ENCODE measurements around the gene MCTP1. TPM values are rescaled to one million over a fixed set of nuclear protein-coding genes. Genes with fewer than 3 reads are reported as not detected.

Gene MCTP1
- total and polyA plus RNA-seq, 9 of the 15 experiments (the other 6 are each of a cell fraction or from before 2014, with no cell fraction given) = 0.04 to 0.93 (median 0.06) TPM; not detected in 4

DNA sequence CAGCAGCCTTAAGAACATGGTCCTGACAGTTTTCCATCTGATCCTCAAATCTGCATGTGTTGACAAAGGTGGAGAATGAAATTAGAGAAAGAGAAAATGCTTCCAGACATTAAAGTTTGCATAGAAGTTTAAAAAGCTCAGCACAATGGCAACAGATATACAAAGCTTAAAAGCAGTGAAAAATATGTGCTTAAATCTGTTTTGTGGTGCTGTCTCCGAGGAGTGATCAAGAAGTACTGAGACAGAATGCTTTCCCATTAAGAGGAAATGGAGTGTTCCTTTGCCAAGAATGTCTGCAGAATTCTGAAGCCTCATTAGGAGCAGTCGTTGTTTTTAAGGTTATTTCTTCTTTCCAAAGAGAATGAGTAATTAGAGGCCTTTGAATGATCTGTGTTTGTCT lies 131.4 kb downstream of the MCTP1 start:
- no TSS peak for BruUV-seq (replicated peaks)
- FAIRE-seq (no peak), DNase-seq (ENCODE audit: extremely low read depth in 1 of 4, low spot score in 3 of 4) (no peak), ATAC-seq (no peak)
- Histone ChIP-seq H3K4me2 (ENCODE audit: insufficient read depth, low read length) (no peak overlapping the region), H3K9me3 (replicated peaks; ENCODE audit: control insufficient read depth, insufficient read depth, low read depth, low read length) (no peaks in the 10 kb centered on the region), H3K36me3 (ENCODE audit: control insufficient read depth, insufficient read depth, low read length) (no peaks in the 10 kb centered on the region), H3K9me1 (ENCODE audit: control insufficient read depth, insufficient read depth, low read length) (no peaks in the 10 kb centered on the region), H3K4me3 (no peak overlapping the region), H3K79me2 (ENCODE audit: control insufficient read depth, insufficient read depth, low read length) (no peaks in the 10 kb centered on the region), H3K27me3 (ENCODE audit: control insufficient read depth in 2 of 2, insufficient read depth in 2 of 2, low read length in 2 of 2) (no peaks in the 10 kb centered on the region), H3K4me1 (replicated peaks in 1 of 2; ENCODE audit: control insufficient read depth in 2 of 2, insufficient read depth in 2 of 2, low read length in 2 of 2) (no peaks in the 10 kb centered on the region), H3K27ac (ENCODE audit: extremely low read depth, low read depth, low read length) (no peak overlapping the region), H2AFZ (ENCODE audit: low read depth, low read length) (no peak overlapping the region), H3K9ac (ENCODE audit: insufficient read depth in 1 of 2, low read depth in 2 of 2, low read length in 2 of 2) (no peak overlapping the region), H4K20me1 (replicated peaks; ENCODE audit: control insufficient read depth, insufficient read depth, low read length) (no peaks in the 10 kb centered on the region)
- 4% methylated on average over 2 of the region's 2 CpGs for WGBS (ENCODE audit: insufficient coverage, low coverage, missing lambda C conversion rate)
- in situ Hi-C loops (cut with MboI) (no loop called here), intact Hi-C loops (cut with micrococcal nuclease) (no loop called here)
- POLR2A ChIA-PET = no interaction called here
- CTCF ChIA-PET (ENCODE audit: low intra/inter-chr PET ratio) = no interaction called here
- TF ChIP-seq RCOR1 (IDR thresholded peaks at IDR 0.05; ENCODE audit: borderline replicate concordance in 1 of 2, low read depth in 2 of 2, low read length in 2 of 2) (no peak), KLF6 (CRISPR knock-in tag; IDR thresholded peaks at IDR 0.05; ENCODE audit: borderline replicate concordance) (no peak), DACH1 (IDR thresholded peaks at IDR 0.05; ENCODE audit: partially characterized antibody) (no peak), NFATC3 (IDR thresholded peaks at IDR 0.05) (no peak), ZKSCAN1 (IDR thresholded peaks at IDR 0.05; ENCODE audit: low read depth, low read length) (no peak), NR2C2 (CRISPR knock-in tag; IDR thresholded peaks at IDR 0.05) (no peak), NR2C2 (tag; IDR thresholded peaks at IDR 0.05) (no peak)
- TF ChIP-seq, protein P1, sequence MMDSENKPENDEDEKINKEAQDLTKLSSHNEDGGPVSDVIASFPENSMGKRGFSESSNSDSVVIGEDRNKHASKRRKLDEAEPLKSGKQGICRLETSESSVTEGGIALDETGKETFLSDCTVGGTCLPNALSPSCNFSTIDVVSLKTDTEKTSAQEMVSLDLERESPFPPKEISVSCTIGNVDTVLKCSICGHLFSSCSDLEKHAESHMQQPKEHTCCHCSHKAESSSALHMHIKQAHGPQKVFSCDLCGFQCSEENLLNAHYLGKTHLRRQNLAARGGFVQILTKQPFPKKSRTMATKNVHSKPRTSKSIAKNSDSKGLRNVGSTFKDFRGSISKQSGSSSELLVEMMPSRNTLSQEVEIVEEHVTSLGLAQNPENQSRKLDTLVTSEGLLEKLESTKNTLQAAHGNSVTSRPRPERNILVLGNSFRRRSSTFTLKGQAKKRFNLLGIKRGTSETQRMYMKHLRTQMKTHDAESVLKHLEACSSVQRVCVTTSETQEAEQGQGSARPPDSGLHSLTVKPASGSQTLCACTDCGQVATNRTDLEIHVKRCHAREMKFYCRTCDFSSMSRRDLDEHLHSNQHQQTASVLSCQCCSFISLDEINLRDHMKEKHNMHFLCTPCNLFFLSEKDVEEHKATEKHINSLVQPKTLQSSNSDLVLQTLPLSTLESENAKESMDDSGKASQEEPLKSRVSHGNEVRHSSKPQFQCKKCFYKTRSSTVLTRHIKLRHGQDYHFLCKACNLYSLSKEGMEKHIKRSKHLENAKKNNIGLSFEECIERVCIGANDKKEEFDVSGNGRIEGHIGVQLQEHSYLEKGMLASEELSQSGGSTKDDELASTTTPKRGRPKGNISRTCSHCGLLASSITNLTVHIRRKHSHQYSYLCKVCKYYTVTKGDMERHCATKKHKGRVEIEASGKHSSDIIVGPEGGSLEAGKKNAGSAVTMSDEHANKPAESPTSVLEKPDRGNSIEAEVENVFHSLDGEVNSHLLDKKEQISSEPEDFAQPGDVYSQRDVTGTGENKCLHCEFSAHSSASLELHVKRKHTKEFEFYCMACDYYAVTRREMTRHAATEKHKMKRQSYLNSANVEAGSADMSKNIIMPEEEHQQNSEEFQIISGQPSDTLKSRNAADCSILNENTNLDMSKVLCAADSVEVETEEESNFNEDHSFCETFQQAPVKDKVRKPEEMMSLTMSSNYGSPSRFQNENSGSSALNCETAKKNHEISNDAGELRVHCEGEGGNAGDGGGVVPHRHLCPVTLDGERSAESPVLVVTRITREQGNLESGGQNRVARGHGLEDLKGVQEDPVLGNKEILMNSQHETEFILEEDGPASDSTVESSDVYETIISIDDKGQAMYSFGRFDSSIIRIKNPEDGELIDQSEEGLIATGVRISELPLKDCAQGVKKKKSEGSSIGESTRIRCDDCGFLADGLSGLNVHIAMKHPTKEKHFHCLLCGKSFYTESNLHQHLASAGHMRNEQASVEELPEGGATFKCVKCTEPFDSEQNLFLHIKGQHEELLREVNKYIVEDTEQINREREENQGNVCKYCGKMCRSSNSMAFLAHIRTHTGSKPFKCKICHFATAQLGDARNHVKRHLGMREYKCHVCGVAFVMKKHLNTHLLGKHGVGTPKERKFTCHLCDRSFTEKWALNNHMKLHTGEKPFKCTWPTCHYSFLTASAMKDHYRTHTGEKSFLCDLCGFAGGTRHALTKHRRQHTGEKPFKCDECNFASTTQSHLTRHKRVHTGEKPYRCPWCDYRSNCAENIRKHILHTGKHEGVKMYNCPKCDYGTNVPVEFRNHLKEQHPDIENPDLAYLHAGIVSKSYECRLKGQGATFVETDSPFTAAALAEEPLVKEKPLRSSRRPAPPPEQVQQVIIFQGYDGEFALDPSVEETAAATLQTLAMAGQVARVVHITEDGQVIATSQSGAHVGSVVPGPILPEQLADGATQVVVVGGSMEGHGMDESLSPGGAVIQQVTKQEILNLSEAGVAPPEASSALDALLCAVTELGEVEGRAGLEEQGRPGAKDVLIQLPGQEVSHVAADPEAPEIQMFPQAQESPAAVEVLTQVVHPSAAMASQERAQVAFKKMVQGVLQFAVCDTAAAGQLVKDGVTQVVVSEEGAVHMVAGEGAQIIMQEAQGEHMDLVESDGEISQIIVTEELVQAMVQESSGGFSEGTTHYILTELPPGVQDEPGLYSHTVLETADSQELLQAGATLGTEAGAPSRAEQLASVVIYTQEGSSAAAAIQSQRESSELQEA (IDR thresholded peaks at IDR 0.05; ENCODE audit: low read depth) = no peak
- TF ChIP-seq, protein P2, sequence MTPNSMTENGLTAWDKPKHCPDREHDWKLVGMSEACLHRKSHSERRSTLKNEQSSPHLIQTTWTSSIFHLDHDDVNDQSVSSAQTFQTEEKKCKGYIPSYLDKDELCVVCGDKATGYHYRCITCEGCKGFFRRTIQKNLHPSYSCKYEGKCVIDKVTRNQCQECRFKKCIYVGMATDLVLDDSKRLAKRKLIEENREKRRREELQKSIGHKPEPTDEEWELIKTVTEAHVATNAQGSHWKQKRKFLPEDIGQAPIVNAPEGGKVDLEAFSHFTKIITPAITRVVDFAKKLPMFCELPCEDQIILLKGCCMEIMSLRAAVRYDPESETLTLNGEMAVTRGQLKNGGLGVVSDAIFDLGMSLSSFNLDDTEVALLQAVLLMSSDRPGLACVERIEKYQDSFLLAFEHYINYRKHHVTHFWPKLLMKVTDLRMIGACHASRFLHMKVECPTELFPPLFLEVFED (CRISPR knock-in tag; conservative IDR thresholded peaks at IDR 0.05) = no peak
